ENCODE data around the gene SUCLA2.

DNA sequence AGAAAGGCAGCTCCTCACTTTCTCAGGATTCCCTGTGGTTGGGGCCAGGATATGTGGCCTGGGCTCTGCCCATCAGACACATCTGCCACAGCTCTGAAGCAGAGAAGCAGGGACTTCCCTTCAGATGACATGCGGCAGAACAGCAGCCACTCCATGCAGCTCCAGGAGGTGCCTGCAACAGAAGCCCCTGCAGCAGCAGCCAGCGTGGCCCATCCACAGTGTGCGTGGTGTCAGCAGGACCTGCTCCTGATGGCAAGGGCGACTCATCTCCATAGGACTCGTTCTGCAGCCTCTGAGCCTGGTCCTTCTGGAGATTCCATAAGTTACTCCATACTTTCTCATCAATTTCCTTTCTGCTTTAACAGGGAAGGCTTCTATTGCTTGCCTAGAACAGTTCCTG lies 105.0 kb downstream of the SUCLA2 start:
- no peak for TF ChIP-seq POLR2A (IDR thresholded peaks at IDR 0.05; ENCODE audit: low read length)
- no peak for TF ChIP-seq GATA1 (IDR thresholded peaks at IDR 0.05; ENCODE audit: low read depth, low read length)
